H1 (cell line): ENCODE measurements around the gene MPPED1. TPM values are rescaled to one million over a fixed set of nuclear protein-coding genes. Genes with fewer than 3 reads are reported as not detected.

ENCODE experiments used
- CTCF ChIA-PET: fragments of 300-600 bp; sonication (Branson Sonifier 250); formaldehyde crosslinking; loops from one replicate; lab custom pipeline; 2021; ENCODE audit not compliant: partially characterized antibody; lab: Charles Lee
- POLR2A ChIA-PET: fragments of 300-600 bp; sonication (Branson Sonifier 250); formaldehyde crosslinking; loops from one replicate; lab custom pipeline; 2021; ENCODE audit warnings: inconsistent platforms; ENCODE audit not compliant: partially characterized antibody; lab: Charles Lee
- DNase-seq, 2 experiments: peaks; one replicate each; pipeline versions ENCODE4 v3.0.0 to v3.0.0-alpha.2; 2010 to 2022; ENCODE audit warnings: low spot score in 2 of 2, low read depth in 1 of 2, mixed read lengths in 1 of 2
- FAIRE-seq: peaks from 2 replicates; lab custom pipeline; 2011; peaks lifted over from hg19 to GRCh38; lab: Jason Lieb, UNC
- H2AFZ ChIP-seq: 2 replicates; pipeline ENCODE4 v1.8.1; 2012; ENCODE audit warnings: low read length, inconsistent platforms
- H2AK5ac ChIP-seq: 2 replicates; pipeline ENCODE4 v1.6.1; 2013; ENCODE audit warnings: low read depth, low read length
- H2BK120ac ChIP-seq: replicated peaks from 2 replicates; pipeline ENCODE3; 2013; ENCODE audit warnings: low read depth, low read length, inconsistent platforms
- H2BK12ac ChIP-seq: 2 replicates; pipeline ENCODE4 v1.6.1; 2013; ENCODE audit warnings: low read depth, low read length
- H2BK15ac ChIP-seq: 2 replicates; pipeline ENCODE4 v1.6.1; 2013; ENCODE audit warnings: low read length
- H2BK20ac ChIP-seq: 2 replicates; pipeline ENCODE4 v1.6.1; 2013; ENCODE audit warnings: low read length
- H2BK5ac ChIP-seq: 2 replicates; pipeline ENCODE4 v1.6.1; 2013; ENCODE audit warnings: low read depth, low read length
- H3K14ac ChIP-seq: 2 replicates; pipeline ENCODE4 v1.6.1; 2013; ENCODE audit warnings: inconsistent platforms; ENCODE audit not compliant: insufficient read length
- H3K18ac ChIP-seq: 2 replicates; pipeline ENCODE4 v1.6.1; 2013; ENCODE audit warnings: low read length; ENCODE audit errors: extremely low read depth
- H3K23ac ChIP-seq: 2 replicates; pipeline ENCODE4 v1.6.1; 2013; ENCODE audit warnings: inconsistent platforms; ENCODE audit not compliant: insufficient read length
- H3K23me2 ChIP-seq: 2 replicates; pipeline ENCODE4 v1.6.1; 2013; ENCODE audit warnings: low read depth, low read length
- H3K27ac ChIP-seq: 2 replicates; pipeline ENCODE4 v1.6.1; 2011; ENCODE audit warnings: low read depth, low read length, inconsistent platforms
- H3K27me3 ChIP-seq, 4 experiments: replicated peaks in 1 of 4; 1 replicate in 1 of 4; 2 replicates in 3 of 4; pipeline versions ENCODE4 v1.6.1 to v1.8.1; 2011 to 2013; ENCODE audit warnings: low read length in 3 of 4, mild to moderate bottlenecking in 3 of 4, inconsistent platforms in 2 of 4, mixed read lengths in 2 of 4, moderate library complexity in 1 of 4; ENCODE audit not compliant: control insufficient read depth in 3 of 4, insufficient read depth in 3 of 4; ENCODE audit errors: extremely low read depth in 1 of 4
- H3K36me3 ChIP-seq, 4 experiments: 2 replicates each; pipeline versions ENCODE4 v1.6.1 to v1.8.1; 2011 to 2013; ENCODE audit warnings: mild to moderate bottlenecking in 4 of 4, low read length in 3 of 4, moderate library complexity in 2 of 4, control low read depth in 1 of 4, inconsistent platforms in 1 of 4; ENCODE audit not compliant: insufficient read depth in 4 of 4, control insufficient read depth in 2 of 4
- H3K4ac ChIP-seq: replicated peaks from 2 replicates; pipeline ENCODE3; 2013; ENCODE audit warnings: low read length, low read depth, mixed read lengths, inconsistent platforms; ENCODE audit not compliant: insufficient read length
- H3K4me1 ChIP-seq, 4 experiments: replicated peaks in 1 of 4; 1 replicate in 1 of 4; 2 replicates in 3 of 4; pipeline versions ENCODE4 v1.6.1 to v1.8.1; 2011 to 2013; ENCODE audit warnings: low read length in 3 of 4, inconsistent platforms in 2 of 4, mixed read lengths in 1 of 4; ENCODE audit not compliant: insufficient read depth in 4 of 4, control insufficient read depth in 3 of 4
- H3K4me2 ChIP-seq, 2 experiments: 2 replicates each; pipeline versions ENCODE4 v1.6.1 to v1.8.1; 2011 to 2013; ENCODE audit warnings: low read depth in 2 of 2, low read length in 2 of 2, control low read depth in 1 of 2, inconsistent platforms in 1 of 2, mild to moderate bottlenecking in 1 of 2; ENCODE audit not compliant: insufficient read depth in 1 of 2
- H3K4me3 ChIP-seq, 4 experiments: fragments of 200-600, 300-600 bp in 1 of 4; sonication (generic), shearing (Covaris generic), sonication (Bioruptor Twin) in 1 of 4; 2 replicates each; pipeline versions ENCODE4 v1.5.1 to v1.8.1; 2011 to 2016; ENCODE audit warnings: low read length in 4 of 4, low read depth in 3 of 4, control low read depth in 2 of 4, inconsistent platforms in 2 of 4, mild to moderate bottlenecking in 2 of 4, mixed read lengths in 1 of 4, moderate library complexity in 1 of 4; ENCODE audit not compliant: insufficient read depth in 2 of 4; ENCODE audit errors: extremely low read depth in 1 of 4
- H3K56ac ChIP-seq: replicated peaks from 2 replicates; pipeline ENCODE3; 2013; ENCODE audit warnings: low read depth, mild to moderate bottlenecking, mixed read lengths, low read length, inconsistent platforms; ENCODE audit not compliant: insufficient read length
- H3K79me1 ChIP-seq: 2 replicates; pipeline ENCODE4 v1.6.1; 2013; ENCODE audit warnings: low read depth, low read length, control low read depth
- H3K79me2 ChIP-seq, 2 experiments: 2 replicates each; pipeline versions ENCODE4 v1.6.1 to v1.8.1; 2012 to 2013; ENCODE audit warnings: low read length in 2 of 2, mild to moderate bottlenecking in 2 of 2, inconsistent platforms in 1 of 2; ENCODE audit not compliant: insufficient read depth in 2 of 2, control insufficient read depth in 1 of 2
- H3K9ac ChIP-seq, 4 experiments: replicated peaks in 1 of 4; 1 replicate in 1 of 4; 2 replicates in 3 of 4; pipeline versions ENCODE4 v1.6.1 to v1.8.1; 2011 to 2013; ENCODE audit warnings: low read depth in 3 of 4, low read length in 3 of 4, control low read depth in 2 of 4, mild to moderate bottlenecking in 2 of 4, moderate library complexity in 2 of 4, inconsistent platforms in 1 of 4; ENCODE audit errors: extremely low read depth in 1 of 4
- H3K9me3 ChIP-seq, 2 experiments: 2 replicates each; pipeline versions ENCODE4 v1.6.1 to v1.8.1; 2012 to 2013; ENCODE audit warnings: mild to moderate bottlenecking in 2 of 2, moderate library complexity in 2 of 2, control low read depth in 1 of 2, inconsistent platforms in 1 of 2, low read depth in 1 of 2, low read length in 1 of 2, mixed read lengths in 1 of 2; ENCODE audit not compliant: insufficient read depth in 2 of 2
- H4K20me1 ChIP-seq, 2 experiments: replicated peaks in 1 of 2; 2 replicates each; pipeline versions ENCODE3 to v1.8.1; 2011 to 2013; ENCODE audit warnings: inconsistent platforms in 2 of 2, low read length in 2 of 2, mild to moderate bottlenecking in 1 of 2; ENCODE audit not compliant: insufficient read depth in 2 of 2, control insufficient read depth in 1 of 2
- H4K5ac ChIP-seq: 2 replicates; pipeline ENCODE4 v1.6.1; 2013; ENCODE audit warnings: low read length, low read depth, mixed read lengths, inconsistent platforms; ENCODE audit not compliant: insufficient read length
- H4K8ac ChIP-seq: 2 replicates; pipeline ENCODE4 v1.8.0; 2013; ENCODE audit warnings: mild to moderate bottlenecking, moderate library complexity, low read length, inconsistent platforms; ENCODE audit not compliant: insufficient read depth; ENCODE audit errors: extremely low read depth
- H4K91ac ChIP-seq: replicated peaks from 2 replicates; pipeline ENCODE3; 2013; ENCODE audit warnings: low read length, mixed read lengths, inconsistent platforms; ENCODE audit not compliant: insufficient read length
- RAD21 ChIP-seq, 2 experiments: IDR thresholded peaks in 1 of 2; conservative IDR thresholded peaks in 1 of 2; 2 replicates each; pipeline ENCODE4 v1.6.1; 2011; ENCODE audit warnings: low read depth in 2 of 2, low read length in 2 of 2, improper control_type of control experiment in 1 of 2, inconsistent platforms in 1 of 2, mild to moderate bottlenecking in 1 of 2, moderate library complexity in 1 of 2
- WGBS, 2 experiments: shearing (Covaris generic) in 1 of 2; methylation state at CpG; one replicate each; pipeline versions ENCODE4 v1.1.6 to v1.1.7; 2013 to 2015; ENCODE audit warnings: low lambda C conversion rate in 2 of 2, mixed read lengths in 2 of 2, inconsistent platforms in 1 of 2, low coverage in 1 of 2, missing lambda C conversion rate in 1 of 2; ENCODE audit not compliant: insufficient replicate concordance in 2 of 2, insufficient coverage in 1 of 2, insufficient read length in 1 of 2; ENCODE audit errors: extremely low coverage in 1 of 2, missing lambda C conversion rate in 1 of 2; 5-methylcytosine and 5-hydroxymethylcytosine counted together
- polyA plus RNA-seq, 7 experiments: library from polyadenylated mRNA; depleted of rRNA in 3 of 7; stranded (reverse) in 5 of 7; unstranded in 2 of 7; fragments of >200 nt in 5 of 7; fragments of 200-250 nt in 2 of 7; gene quantifications; 1 replicate in 5 of 7; 2 replicates in 1 of 7; 4 replicates in 1 of 7; pipeline versions ENCODE4 v1.2.1 to v1.2.3, GENCODE V29; 2011 to 2013; ENCODE audit warnings: missing spikeins in 2 of 7, mixed read lengths in 2 of 7
- total RNA-seq: library from RNA; stranded (reverse); fragmentation: NEBNext Ultra II Directional; extraction: Animal tissue kit (Norgen Biotek cat#: 25700); gene quantifications from 2 replicates; pipeline ENCODE4 v1.2.1, GENCODE V29; 2021
- TF ChIP-seq, protein P1 (sequence below), 3 experiments: IDR thresholded peaks; 1 replicate in 2 of 3; 2 replicates in 1 of 3; pipeline versions ENCODE4 v1.5.1 to v1.6.1; 2011; ENCODE audit warnings: low read length in 3 of 3, mild to moderate bottlenecking in 3 of 3, inconsistent platforms in 2 of 3, low read depth in 1 of 3, moderate library complexity in 1 of 3; ENCODE audit not compliant: insufficient read depth in 1 of 3; ENCODE audit errors: control extremely low read depth in 1 of 3

MPPED1 gene
- total and polyA plus RNA-seq, 2 of the 8 experiments (the other 6 are each of a cell fraction or from before 2014, with no cell fraction given), result 0.29 to 0.37 TPM

DNA sequence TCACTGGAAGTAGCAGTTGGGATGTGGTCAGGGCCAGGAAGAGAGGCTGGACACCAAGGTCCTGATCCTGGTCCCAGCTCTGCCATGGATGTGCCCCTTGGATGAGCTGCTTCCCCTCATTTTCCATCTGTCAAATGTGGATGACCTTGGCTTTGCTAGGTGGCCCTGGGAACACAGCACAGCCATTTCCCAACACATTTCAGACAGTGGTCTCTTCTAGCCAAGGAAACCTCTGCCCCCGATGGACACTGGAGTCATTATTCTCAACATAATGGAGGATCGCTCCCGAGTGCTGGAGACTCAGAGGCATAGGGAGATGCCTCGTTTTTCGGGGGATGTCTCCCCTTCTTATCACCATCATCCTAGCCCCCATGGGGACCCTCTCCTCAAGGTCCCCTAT lies 13.6 kb upstream of the MPPED1 start:
- Histone ChIP-seq H4K20me1 (no peaks in the 10 kb centered on the region), H3K4me3 (no peak overlapping the region), H2BK120ac (no peak overlapping the region), H3K4ac (no peak overlapping the region), H2AFZ (no peak overlapping the region), H2BK15ac (no peak overlapping the region), H2BK20ac (no peak overlapping the region), H3K23ac (no peak overlapping the region), H3K56ac (no peak overlapping the region), H2BK5ac (no peak overlapping the region), H3K27ac (no peak overlapping the region), H3K9ac (no peak overlapping the region), H3K14ac (no peak overlapping the region), H2AK5ac (no peak overlapping the region), H2BK12ac (no peak overlapping the region), H3K27me3 (no peaks in the 10 kb centered on the region; a peak in 1 of 7 replicates), H3K18ac (no peak overlapping the region), H3K4me1 (no peaks in the 10 kb centered on the region; a peak in 1 of 7 replicates), H3K9me3 (no peaks in the 10 kb centered on the region), H4K8ac (no peak overlapping the region; the same call in 1 of the 2 replicates), H4K91ac (no peak overlapping the region), H3K79me1 (no peaks in the 10 kb centered on the region), H3K4me2 (no peak overlapping the region), H3K36me3 (no peaks in the 10 kb centered on the region), H3K23me2 (no peaks in the 10 kb centered on the region), H3K79me2 (no peaks in the 10 kb centered on the region), H4K5ac (no peak overlapping the region)
- POLR2A ChIA-PET, result no interaction called here
- TF ChIP-seq, protein P1, sequence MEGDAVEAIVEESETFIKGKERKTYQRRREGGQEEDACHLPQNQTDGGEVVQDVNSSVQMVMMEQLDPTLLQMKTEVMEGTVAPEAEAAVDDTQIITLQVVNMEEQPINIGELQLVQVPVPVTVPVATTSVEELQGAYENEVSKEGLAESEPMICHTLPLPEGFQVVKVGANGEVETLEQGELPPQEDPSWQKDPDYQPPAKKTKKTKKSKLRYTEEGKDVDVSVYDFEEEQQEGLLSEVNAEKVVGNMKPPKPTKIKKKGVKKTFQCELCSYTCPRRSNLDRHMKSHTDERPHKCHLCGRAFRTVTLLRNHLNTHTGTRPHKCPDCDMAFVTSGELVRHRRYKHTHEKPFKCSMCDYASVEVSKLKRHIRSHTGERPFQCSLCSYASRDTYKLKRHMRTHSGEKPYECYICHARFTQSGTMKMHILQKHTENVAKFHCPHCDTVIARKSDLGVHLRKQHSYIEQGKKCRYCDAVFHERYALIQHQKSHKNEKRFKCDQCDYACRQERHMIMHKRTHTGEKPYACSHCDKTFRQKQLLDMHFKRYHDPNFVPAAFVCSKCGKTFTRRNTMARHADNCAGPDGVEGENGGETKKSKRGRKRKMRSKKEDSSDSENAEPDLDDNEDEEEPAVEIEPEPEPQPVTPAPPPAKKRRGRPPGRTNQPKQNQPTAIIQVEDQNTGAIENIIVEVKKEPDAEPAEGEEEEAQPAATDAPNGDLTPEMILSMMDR (IDR thresholded peaks at IDR 0.05; ENCODE audit: control extremely low read depth in 1 of 3, insufficient read depth in 1 of 3, low read depth in 1 of 3, low read length in 3 of 3), result peak in 1 of 3 experiments; percentile 15; a peak in 1 of 4 replicates
- no peak for TF ChIP-seq RAD21 (IDR thresholded peaks at IDR 0.05 in 1 of 2, conservative IDR thresholded peaks at IDR 0.05 in 1 of 2; ENCODE audit: low read depth in 2 of 2, low read length in 2 of 2)
- FAIRE-seq, result no peak
- WGBS, 2 experiments, result 65% methylated on average over 5 of the region's 5 CpGs; no CpG with 5 or more reads in 1 of the 2 experiments
- CTCF ChIA-PET, result interaction anchor here (1.0 to 1.9 kb wide), 6 partner anchors 9 to 167 kb away, joined by 3 to 7 read pairs (median 5); no protein-coding TSS in a partner anchor
- no peak for DNase-seq
